ENCODE measurements around the gene TUBA4B.
A peak's percentile ranks its signal among the peaks of the same experiment; 100 is the strongest.

The TUBA4B gene

GRCh38 chr2:219218732-219219701, 34.0 kb upstream of the TUBA4B start, which contains the start of gene ABCB6:
Gene ABCB6 (minus strand): TSS chr2:219218958. CDS start chr2:219218673, 285 bp downstream.
- DNase-seq = peak; percentile 99

- no peak for DNase-seq
Measured at GRCh38 chr2:219219784-219220532, 33.1 kb upstream of the TUBA4B start.

GRCh38 chr2:219220652-219221402, 32.2 kb upstream of the TUBA4B start:
- DNase-seq = no peak

GRCh38 chr2:219221957-219222518, 31.0 kb upstream of the TUBA4B start:
- no peak for DNase-seq

GRCh38 chr2:219223831-219224610, 29.0 kb upstream of the TUBA4B start:
- no peak for DNase-seq

GRCh38 chr2:219225350-219225749, 27.7 kb upstream of the TUBA4B start:
- no peak for DNase-seq

- no peak for DNase-seq
Measured at GRCh38 chr2:219228041-219228910, 24.8 kb upstream of the TUBA4B start.

GRCh38 chr2:219228911-219229304, 24.1 kb upstream of the TUBA4B start:
- no peak for DNase-seq

- DNase-seq = peak; percentile 100
Measured at GRCh38 chr2:219229305-219230058, 23.6 kb upstream of the TUBA4B start, which contains the start of the genes ANKZF1 and ATG9A. Gene ANKZF1 (plus strand): TSS chr2:219229806. CDS start chr2:219230258, 452 bp downstream. Gene ATG9A (minus strand): TSS chr2:219229636. CDS start chr2:219228024, 1,612 bp downstream.

- peak; percentile 63 for DNase-seq
Measured at GRCh38 chr2:219230059-219230540, 22.9 kb upstream of the TUBA4B start.

GRCh38 chr2:219234331-219234730, 18.7 kb upstream of the TUBA4B start:
- DNase-seq = no peak

- no peak for DNase-seq
Measured at GRCh38 chr2:219243291-219243761, 9.7 kb upstream of the TUBA4B start.

GRCh38 chr2:219244789-219245147, 8.3 kb upstream of the TUBA4B start:
- DNase-seq = no peak

GRCh38 chr2:219245148-219245898, 7.7 kb upstream of the TUBA4B start, which contains the start of the genes GLB1L and STK16:
Gene GLB1L (minus strand): TSS chr2:219245444. CDS start chr2:219243573, 1,871 bp downstream.
Gene STK16 (plus strand): TSS chr2:219245479. CDS start chr2:219246000, 521 bp downstream.
- DNase-seq = peak; percentile 94

GRCh38 chr2:219245899-219246230, 7.2 kb upstream of the TUBA4B start:
- DNase-seq = no peak

GRCh38 chr2:219246559-219246958, 6.5 kb upstream of the TUBA4B start:
- DNase-seq = no peak

- no peak for DNase-seq
Measured at GRCh38 chr2:219247678-219248642, 5.1 kb upstream of the TUBA4B start.

Measured in NCI-H82 (cell line).